ENCODE data around the gene SEZ6L. TPM values are rescaled to one million over a fixed set of nuclear protein-coding genes. Genes with fewer than 3 reads are reported as not detected.

Gene SEZ6L
- total and polyA plus RNA-seq, 12 donors = 0.01 to 2.5 (median 0.28) TPM

GRCh38 chr22:26199665-26200064 is 30.4 kb downstream of the SEZ6L start:
- peaks cover 0 to 47% (median 17%) of the 10 kb centered on the region in 7 donors for H3K27me3 ChIP-seq
- H3K36me3 ChIP-seq = no peaks in the 10 kb centered on the region
- no peak overlapping the region for H3K4me3 ChIP-seq
- H3K27ac ChIP-seq = no peak overlapping the region
- H3K4me1 ChIP-seq = no peaks in the 10 kb centered on the region
- no peak for TF ChIP-seq CTCF (IDR thresholded peaks at IDR 0.05)
- ATAC-seq = no peak
- no peak for DNase-seq
- H3K9me3 ChIP-seq = no peaks in the 10 kb centered on the region
- 42 to 47% methylated on average over 3 of the region's 3 CpGs for WGBS, 2 donors
- intact Hi-C loops (cut with DNase I) = loop anchor here in 2 of 10 donors (10.0 kb wide), 2 partner anchors 55 to 65 kb away; no protein-coding TSS in a partner anchor

GRCh38 chr22:26202280-26202924 is 33.1 kb downstream of the SEZ6L start:
- Histone ChIP-seq H3K36me3 (no peaks in the 10 kb centered on the region), H3K4me1 (no peaks in the 10 kb centered on the region), H3K27ac (no peak overlapping the region), H3K27me3 (peaks cover 0 to 41% (median 17%) of the 10 kb centered on the region in 7 donors), H3K9me3 (no peaks in the 10 kb centered on the region), H3K4me3 (no peak overlapping the region)
- no peak for DNase-seq
- intact Hi-C loops (cut with DNase I) = loop anchor here in 2 of 10 donors (10.0 kb wide), 2 partner anchors 58 to 62 kb away; no protein-coding TSS in a partner anchor
- WGBS, 2 donors = 53 to 66% methylated on average over 5 of the region's 5 CpGs
- ATAC-seq = no peak
- no peak for TF ChIP-seq CTCF (IDR thresholded peaks at IDR 0.05)

- peaks cover 0 to 11% (median 0%) of the 10 kb centered on the region in 11 donors for H3K9me3 ChIP-seq
- ATAC-seq (no peak), DNase-seq (no peak)
- no peak for TF ChIP-seq CTCF (IDR thresholded peaks at IDR 0.05)
- intact Hi-C loops (cut with DNase I) = loop anchor here in 2 of 10 donors (10.0 kb wide), 2 partner anchors 59 to 61 kb away; no protein-coding TSS in a partner anchor
- no peak overlapping the region for H3K27ac ChIP-seq
- H3K4me1 ChIP-seq = no peaks in the 10 kb centered on the region
- H3K36me3 ChIP-seq = no peaks in the 10 kb centered on the region
- peaks cover 0 to 27% (median 8%) of the 10 kb centered on the region in 7 donors for H3K27me3 ChIP-seq
- H3K4me3 ChIP-seq = no peak overlapping the region
- 78 to 79% methylated on average over 4 of the region's 4 CpGs for WGBS, 2 donors
Observed at GRCh38 chr22:26205494-26205893, 36.2 kb downstream of the SEZ6L start.

- WGBS, 2 donors = 76 to 78% methylated on average over 8 of the region's 8 CpGs
- H3K4me3 ChIP-seq = no peak overlapping the region
- H3K9me3 ChIP-seq = peaks cover 0 to 11% (median 0%) of the 10 kb centered on the region in 11 donors
- intact Hi-C loops (cut with DNase I) = no loop called here
- no peak overlapping the region for H3K27ac ChIP-seq
- H3K4me1 ChIP-seq = no peaks in the 10 kb centered on the region
- ATAC-seq = no peak
- DNase-seq = no peak
- peaks cover 0 to 40% (median 33%) of the 10 kb centered on the region in 7 donors for H3K27me3 ChIP-seq
- H3K36me3 ChIP-seq = no peaks in the 10 kb centered on the region
- TF ChIP-seq CTCF (IDR thresholded peaks at IDR 0.05) = no peak
Observed at GRCh38 chr22:26210334-26210733, 41.1 kb downstream of the SEZ6L start.

Measured in heart right ventricle (tissue), 16 donors.